GM19023 (cell line): ENCODE data around the gene TAOK1.
"Not testable (repeated sequence)": the region's sequence is repeated elsewhere in the genome, so short reads cannot be mapped to it uniquely, and the experiment has no call there.

Experiments used
- ATAC-seq: cut with Tn5 transposase; IDR thresholded peaks from one replicate; pipeline ENCODE4 v1.9.1; 2021; ENCODE audit warnings: mild to moderate bottlenecking, moderate library complexity; ENCODE audit not compliant: unreplicated experiment

TAOK1 gene

DNA sequence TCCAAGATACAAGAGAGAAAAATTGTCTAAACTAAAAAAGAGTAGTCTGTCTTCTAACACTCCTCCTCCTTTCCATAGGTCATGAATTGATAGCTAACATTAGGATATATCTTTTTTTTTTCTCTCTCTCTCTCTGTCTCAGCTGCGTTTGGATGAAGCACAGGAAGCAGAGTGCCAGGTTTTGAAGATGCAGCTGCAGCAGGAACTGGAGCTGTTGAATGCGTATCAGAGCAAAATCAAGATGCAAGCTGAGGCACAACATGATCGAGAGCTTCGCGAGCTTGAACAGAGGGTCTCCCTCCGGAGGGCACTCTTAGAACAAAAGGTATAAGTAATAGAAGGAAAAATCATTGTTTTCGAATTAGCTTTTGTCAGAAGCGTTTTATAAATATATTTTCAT lies 143.8 kb downstream of the TAOK1 start:
- no peak for ATAC-seq

DNA sequence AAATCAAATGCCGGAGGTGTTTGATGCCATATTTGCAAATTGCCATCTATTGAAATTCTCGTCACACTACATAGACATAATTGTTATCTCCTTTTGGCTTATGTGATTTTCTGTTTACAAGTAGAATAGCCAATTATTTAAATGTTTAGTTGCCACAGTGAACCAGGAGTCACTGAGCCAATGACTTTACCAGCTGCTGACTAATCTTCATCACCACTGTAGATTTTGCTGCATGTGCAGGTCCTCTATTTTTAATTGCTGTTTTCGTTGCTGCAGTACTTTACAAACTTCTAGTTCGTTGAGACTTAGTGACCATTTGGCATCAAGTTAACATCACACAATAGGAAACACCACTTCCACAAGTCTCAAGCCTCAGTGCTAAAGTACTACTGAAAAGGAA lies 153.9 kb downstream of the TAOK1 start:
- no peak for ATAC-seq

DNA sequence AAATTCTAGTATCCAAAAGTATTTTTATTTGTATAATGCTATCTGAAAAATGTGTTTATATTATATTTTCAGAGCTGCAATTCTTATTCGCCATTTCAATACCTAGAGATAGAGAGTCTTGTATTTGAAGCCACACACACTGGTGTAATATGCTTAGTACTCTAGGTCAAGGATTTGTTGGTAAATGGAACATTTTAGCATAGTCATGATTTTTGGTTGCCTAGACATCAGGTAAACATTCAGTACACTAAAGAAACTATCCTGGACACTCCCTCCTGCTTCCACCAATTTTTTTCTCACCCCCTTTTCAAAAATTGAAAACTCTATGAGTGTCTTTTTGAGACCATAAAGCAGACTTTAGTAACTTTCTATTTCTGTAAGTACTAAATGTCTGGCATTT lies 155.9 kb downstream of the TAOK1 start:
- ATAC-seq, result no peak

DNA sequence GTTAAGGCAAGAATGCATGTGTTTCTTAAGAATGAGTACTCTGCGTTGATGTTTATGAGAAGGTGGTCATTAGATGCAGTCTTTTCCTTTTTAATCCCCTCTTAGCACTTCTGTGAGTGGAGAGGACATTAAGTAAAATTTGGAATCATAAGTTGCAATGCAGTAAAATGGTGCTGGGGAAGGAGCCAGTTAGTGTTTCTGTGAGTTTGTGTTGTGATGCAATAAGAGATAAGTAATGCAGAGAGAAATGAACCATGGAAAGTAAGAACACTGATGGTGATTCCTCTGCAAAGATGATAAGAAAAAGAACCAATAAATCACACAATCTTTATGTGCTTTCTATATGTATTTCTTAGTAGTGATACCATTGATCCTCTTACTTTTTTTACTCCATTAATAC lies 156.7 kb downstream of the TAOK1 start:
- no peak for ATAC-seq

DNA sequence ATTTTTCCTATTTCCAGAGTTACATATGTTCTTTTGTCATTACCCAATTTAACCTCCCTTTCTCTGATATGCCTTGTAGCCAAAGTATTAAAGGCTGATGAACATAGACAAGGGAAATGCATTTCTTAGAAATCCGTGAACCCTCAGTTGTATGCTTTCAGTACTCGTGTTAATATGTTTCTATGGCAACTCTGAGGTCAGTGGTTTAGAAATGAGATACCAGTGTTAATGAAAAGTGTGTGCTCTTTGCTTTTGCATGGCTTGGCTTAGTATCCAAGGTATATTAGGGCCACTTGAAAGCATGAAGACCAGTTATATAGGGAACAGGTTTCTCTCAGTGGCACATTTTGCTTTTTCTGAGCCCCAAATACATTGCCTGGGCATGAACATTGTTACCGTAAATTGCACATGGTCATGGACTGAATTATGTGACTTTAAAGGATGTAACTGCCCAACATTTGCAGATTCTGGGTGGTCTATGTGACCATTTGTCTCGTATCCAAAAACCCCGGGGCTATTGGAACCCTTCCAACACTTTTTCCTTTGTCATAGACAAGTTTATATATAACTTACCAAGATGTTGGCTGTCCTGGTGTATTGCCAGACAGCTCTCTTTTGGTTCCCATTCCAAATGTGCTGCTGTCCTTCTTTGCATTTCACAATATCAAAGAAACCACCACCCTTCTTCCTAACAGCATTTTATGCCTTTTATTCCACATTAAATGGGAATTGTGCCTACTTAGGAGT lies 159.2 kb downstream of the TAOK1 start:
- ATAC-seq, result no peak

DNA sequence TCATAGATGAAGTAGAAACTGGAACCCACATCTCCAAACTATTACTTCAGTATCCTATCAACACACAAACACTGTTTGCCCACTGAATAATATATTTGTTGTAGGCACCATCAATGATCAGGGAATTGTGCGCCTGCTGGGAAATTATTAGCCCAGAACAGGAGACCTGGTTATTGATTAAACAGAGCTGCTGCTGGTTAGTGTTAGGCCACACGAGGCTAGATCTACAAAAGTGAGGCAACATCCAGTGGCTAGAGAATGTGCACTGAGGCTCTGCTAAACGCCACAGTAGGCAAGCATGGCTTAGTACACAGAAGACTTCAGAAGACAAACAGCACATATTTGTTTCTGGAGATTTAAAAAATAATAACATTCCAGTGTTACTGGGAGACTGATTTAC lies 165.7 kb downstream of the TAOK1 start:
- no peak for ATAC-seq

DNA sequence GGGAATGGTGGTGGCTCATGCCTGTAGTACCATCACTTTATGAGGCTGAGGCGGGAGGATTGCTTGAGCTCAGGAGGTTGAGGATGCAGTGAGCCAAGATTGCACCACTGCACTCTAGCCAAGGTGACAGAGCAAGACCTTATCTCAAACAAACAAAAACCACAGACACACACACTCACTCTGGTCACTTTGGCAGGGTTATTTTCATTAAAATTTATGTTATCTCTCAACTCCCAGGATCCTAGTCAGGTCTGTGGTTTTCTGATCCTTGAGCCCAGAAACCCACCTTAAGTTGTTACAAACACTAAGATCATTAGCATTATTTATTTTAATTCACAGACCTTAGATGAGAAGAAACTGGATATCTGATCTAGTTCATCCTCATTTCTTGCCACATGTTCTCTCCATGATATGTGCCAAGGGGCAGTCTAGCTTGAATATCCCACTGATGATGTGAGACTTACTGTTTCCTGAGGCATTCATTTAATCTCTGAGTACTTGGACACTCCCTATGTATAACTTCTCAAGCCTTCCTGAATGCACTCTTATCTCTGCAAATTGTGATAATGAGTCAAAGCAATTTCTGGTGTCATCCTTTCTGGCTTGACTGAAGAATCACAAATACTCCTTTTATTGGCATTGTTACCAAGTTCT lies 167.0 kb downstream of the TAOK1 start:
- no peak for ATAC-seq

DNA sequence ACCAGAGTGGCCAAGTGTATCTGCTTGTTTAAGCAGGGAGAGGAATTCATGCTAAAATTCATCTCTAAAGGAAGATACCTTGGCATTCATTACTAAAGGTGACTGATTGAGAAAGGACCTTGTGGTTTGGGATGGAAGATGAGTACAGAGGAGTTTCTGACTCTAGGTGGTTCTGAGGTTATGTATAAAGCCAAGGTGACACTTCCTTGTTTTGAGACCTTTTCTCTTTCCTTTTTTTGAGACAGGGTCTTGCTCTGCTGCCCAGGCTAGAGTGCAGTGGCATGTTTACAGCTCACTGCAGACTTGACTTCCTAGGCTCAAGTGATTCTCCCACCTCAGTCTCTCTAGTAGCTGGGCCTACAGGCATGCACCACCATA lies 167.6 kb downstream of the TAOK1 start:
- ATAC-seq, result no peak

DNA sequence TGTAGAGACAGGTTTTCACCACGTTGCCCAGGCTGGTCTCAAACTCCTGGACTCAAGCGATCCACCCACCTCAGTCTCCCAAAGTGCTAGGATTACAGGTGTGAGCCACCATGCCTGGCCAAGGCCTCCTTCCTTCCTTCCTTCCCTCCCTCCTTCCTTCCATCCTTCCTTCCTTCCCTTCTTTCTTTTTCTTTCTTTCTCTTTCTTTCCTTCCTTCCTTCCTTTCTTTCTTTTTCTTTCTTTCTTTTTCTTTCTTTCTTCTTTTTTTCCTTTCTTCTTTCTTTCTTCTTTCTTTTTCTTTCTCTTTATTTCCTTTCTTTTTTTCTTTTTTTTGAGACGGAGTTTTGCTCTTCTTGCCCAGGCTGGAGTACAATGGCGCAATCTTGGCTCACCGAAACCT lies 168.0 kb downstream of the TAOK1 start:
- not testable (repeated sequence) for ATAC-seq

DNA sequence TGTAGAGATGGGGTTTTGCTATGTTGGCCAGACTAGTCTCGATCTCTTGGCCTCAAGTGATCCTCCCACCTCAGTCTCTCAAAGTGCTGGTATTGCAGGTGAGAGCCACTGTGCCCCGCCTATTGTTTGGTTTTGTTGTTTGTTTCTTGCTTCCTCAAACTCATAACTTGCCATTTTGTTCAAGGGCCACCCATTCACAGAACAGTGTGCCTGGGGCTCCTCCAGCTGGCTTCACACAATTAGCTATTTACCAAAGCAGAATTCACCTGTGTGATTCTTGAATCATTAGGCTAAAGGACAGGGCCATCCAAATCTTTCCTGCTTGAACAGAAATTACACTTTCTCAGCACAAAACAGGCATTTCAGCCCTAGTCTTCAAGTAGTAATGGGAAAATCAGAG lies 169.5 kb downstream of the TAOK1 start:
- no peak for ATAC-seq

DNA sequence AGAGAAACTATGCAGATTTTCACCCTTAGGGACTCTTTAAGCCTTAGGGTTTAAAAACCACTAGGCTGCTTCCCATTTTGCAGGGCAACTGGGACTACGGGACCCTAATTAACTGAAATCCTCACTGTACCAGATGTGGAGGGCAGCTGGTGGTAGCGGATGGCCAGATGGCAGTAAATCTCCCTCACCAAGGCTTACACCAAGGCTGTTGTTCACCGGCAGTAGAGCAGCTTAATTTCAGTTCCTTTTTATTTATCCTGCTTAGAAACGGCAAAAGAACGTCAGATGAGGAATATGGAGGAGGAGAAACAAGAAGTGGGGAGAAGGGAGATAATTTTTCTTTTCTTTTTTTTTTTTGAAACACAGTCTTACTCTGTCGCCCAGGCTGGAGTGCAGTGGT lies 170.2 kb downstream of the TAOK1 start:
- ATAC-seq, result no peak

DNA sequence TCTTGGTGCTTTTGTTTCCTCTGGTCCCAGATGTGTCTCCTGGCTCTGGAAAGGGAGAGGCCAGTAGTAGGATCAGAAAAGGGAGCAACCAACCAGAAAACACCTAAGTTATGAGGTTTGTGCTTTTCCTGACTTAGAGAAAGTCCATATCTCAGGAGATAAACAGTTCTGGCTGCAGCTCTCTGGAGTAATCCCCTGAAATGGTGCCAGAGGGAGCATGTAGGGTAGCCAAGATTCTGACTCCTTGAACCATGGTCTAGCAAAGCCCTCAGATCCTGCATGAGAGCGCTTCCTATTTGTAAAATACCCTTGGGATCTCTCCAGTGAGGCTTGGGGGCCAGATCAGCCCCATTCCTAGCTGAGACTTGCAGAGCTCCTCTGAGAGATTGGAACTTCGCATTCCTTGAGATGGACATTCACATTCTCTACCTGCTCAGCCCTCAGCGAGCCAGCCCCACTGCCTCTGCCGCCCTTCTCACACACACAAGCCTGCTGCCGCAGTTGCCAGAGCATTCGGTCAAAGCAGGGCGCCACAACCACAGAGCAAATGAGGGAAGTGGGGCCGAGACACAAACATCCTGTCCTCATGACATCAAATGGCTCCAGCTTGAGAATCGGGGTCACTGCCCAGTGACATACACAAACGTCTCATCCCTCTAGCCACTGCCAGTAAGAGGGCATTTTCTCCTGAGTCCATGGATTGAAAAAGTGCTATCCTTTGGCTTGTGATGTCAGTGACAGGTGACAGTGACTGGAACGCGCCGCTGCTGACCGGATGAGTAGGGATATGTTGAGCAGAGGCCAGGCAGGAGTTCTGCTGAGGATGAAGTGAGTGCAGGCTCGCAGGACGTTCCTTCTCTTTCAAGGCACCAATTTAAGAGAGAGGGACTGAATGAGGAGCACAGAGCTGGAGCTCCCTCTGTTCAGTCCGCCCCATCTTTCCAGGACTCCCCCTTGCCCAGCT lies 171.7 kb downstream of the TAOK1 start:
- no peak for ATAC-seq

DNA sequence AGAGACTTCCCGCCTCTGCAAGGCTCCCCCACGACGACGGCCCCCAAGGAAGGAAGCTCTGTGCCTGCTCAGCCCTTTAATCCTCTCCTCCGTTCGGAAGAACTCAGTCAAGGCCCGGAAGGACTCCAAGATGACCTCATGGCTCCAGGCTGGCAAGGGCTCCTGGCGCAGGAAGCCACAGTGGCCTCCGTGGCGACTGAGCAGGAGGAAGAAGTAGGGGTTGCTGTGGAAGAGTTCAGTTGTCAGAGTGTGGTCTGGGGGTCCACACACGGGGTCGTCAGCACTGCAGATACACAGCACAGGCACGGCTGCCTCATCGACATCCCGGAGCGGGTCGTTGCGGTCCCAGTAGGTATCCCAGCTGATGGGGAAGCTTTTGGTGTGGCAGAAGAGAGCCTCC lies 172.5 kb downstream of the TAOK1 start:
- no peak for ATAC-seq

DNA sequence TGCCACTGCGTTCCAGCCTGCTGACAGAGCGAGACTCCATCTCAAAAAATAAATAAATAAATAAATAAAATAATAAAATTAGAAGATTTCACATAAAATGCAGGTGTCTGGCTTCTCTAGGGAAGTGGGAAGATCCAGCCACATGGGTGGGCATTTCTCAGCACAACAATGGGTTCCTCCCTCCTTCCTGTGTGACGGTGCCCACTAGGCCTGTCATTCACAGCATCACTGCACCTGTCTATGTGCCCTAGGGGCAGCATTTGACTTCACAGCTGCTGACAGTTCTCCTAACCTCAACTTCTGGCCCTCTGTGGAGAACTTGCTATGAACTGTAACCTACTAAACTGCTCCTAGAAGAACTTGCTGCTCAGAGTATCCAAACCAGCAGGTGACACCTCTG lies 173.7 kb downstream of the TAOK1 start:
- no peak for ATAC-seq

DNA sequence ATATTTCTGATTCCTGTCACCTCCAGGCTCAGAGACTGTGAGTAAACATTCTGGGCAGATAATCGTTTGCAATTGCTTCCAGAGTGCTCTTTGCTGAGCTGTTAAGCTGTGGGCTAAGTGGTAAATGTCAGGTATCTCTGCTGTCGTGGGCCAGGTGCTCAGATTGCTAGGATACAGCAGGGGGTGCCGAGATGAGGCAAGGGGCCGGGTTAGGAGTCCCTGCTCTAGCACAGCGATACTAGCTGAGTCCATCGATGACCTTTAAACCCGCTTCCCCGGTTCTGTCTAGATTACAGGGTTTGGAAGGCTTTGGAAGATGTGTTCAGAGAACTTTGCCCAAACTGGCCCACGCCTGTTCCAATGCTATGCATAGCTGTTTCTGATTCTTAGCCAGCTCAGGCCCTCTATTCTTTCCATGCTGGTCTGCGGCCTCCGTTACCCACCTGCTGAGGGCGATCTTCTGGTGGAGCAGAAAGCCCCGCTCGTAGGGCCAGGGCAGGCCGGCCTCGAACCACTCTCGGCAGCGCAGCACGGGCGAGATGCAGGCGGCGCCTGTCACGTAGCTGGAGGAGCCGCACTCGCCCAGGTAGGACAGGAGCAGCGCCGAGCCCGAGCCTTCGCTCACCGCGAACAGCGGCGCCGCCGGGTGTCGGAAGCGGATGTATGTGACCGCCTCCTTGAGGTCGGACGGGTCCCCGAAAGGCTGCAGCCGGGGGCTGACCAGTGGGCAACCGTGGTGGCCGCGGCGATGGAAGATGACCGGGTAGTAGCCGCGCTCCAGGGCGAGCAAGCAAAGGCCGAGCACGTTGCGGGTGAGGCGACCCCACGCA lies 175.7 kb downstream of the TAOK1 start:
- ATAC-seq, result no peak

DNA sequence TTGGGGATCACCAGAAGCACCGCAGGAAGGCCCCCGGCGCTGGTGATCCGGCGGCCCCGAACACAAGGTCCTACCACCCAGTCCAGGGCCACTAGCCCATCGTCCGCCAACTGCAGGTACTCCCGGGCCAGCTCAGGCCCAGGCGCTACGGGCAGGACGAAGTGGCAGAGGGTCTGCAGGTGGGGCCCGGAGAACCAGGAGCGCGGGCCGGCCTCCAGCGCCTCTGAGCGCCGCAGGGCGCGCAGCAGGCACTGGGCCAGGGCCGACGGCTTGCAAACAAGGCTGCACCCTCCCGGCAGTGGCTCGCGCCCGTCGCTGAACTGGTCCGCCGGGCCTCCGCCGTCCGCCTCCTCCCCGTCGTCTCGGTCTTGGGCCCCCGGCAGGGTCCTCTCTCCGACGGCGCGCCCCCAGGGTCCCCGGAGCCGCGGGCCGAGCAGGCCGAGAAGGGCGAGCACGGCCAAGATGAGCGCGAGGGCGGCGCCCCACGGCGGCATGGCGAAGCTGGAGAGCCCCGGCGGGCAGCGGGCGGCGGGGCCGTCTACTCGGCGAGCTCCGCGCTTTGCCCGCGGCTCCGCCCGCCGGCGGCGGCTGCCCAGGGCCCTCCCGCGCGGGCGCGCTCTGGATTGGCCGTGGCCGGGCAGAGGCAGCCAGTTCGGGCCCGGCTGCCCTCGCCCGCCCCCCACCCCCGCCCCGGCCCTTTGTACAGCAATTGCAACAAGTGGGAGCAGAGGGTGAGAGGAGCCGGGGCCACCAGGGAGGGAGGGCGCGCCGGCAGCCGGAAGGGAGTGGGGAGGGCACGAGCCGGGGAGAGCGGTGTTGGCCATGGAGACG lies 176.5 kb downstream of the TAOK1 start, which contains the start of gene ABHD15:
TSS of gene ABHD15 (minus strand) at position 565 of the 831 bp plus-strand sequence. CDS start at position 494, 71 bp downstream.
- no peak for ATAC-seq

DNA sequence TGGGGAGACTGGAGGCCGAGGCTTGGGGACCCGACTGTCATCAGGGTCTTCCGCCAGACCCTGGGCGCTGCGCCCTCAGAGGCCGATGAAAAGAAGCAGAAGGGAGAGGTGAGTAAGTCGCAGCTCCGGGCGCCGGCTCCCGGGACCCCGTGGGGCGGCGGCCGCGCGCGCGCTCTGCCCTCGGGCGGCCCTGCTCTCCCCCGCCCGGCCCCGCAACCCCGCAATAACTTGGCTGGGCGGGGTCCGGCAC lies 177.1 kb downstream of the TAOK1 start:
- ATAC-seq, result no peak

DNA sequence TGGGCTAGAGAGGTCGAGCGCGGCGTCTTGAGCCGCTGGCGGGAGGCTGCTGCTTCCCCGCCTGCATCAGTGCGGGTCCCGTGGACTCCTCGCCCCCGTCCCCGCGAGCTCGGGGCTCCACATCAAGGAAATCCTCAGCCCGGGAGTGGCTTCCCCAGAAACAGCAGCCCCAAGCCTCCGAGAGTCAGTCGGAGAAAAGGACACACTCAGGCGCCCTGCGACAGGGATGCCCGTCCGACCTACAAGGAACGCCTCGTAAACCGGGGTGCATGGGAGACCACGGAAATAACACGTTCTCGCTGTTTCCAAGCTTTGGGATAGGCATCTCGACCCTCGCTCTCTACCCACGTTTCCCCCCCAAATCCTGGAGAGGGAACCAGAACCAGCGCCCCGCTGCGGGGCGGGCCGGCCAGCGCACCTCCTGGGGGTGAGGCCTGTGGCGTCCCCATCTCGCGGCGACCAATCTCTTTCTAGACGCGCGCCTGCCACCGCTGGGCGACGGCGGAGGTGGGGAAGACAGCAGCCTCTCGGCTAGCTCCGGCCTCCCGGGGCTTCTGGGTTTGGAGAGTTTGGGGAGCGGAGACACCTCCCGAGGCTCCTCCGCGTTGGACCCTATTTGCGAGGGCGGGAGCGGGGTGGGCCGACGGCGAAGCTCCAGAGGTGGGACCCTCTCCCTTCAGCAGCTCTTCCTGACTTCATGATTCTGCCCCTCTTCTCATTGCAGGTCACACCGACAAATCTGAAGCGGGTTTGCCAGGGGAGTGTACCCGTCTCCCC lies 177.6 kb downstream of the TAOK1 start:
- peak; percentile 44 for ATAC-seq
